Smooth muscle cell (in vitro differentiated cells): ENCODE measurements around the gene PDZD2. TPM values are rescaled to one million over a fixed set of nuclear protein-coding genes. Genes with fewer than 3 reads are reported as not detected.
A peak's percentile ranks its signal among the peaks of the same experiment; 100 is the strongest.

Experiments
- DNase-seq: peaks from one replicate; lab custom pipeline; 2025; ENCODE audit not compliant: unreplicated experiment; lab: John Stamatoyannopoulos, UW
- H2AFZ ChIP-seq: fragments of 200-600 bp; sonication (generic); 2 replicates; pipeline ENCODE4 v1.6.0; 2016; ENCODE audit warnings: antibody characterized with exemption, low read depth, mild to moderate bottlenecking
- H3F3A ChIP-seq: fragments of 200-600 bp; sonication (generic); 2 replicates; pipeline ENCODE4 v1.6.0; 2017; ENCODE audit warnings: antibody characterized with exemption, low read depth
- H3K27ac ChIP-seq: fragments of 200-600 bp; sonication (generic); 2 replicates; pipeline ENCODE4 v1.5.1; 2016; ENCODE audit warnings: low read depth, mild to moderate bottlenecking
- H3K27me3 ChIP-seq: fragments of 200-600 bp; sonication (generic); 2 replicates; pipeline ENCODE4 v1.6.1; 2016; ENCODE audit warnings: low read depth, mild to moderate bottlenecking
- H3K36me3 ChIP-seq: fragments of 200-600 bp; sonication (generic); 2 replicates; pipeline ENCODE4 v1.5.1; 2016; ENCODE audit warnings: low read depth
- H3K4me1 ChIP-seq: fragments of 200-600 bp; sonication (generic); 2 replicates; pipeline ENCODE4 v1.5.1; 2016; ENCODE audit warnings: low read depth
- H3K4me2 ChIP-seq: fragments of 200-600 bp; sonication (generic); 2 replicates; pipeline ENCODE4 v1.6.0; 2016; ENCODE audit warnings: mild to moderate bottlenecking
- H3K4me3 ChIP-seq: fragments of 200-600 bp; sonication (generic); 2 replicates; pipeline ENCODE4 v1.5.1; 2016; ENCODE audit warnings: mild to moderate bottlenecking
- H3K79me2 ChIP-seq: fragments of 200-600 bp; sonication (generic); 2 replicates; pipeline ENCODE4 v1.6.0; 2016; ENCODE audit warnings: low read depth, mild to moderate bottlenecking
- H3K9ac ChIP-seq: fragments of 200-600 bp; sonication (generic); 2 replicates; pipeline ENCODE4 v1.6.0; 2016; ENCODE audit warnings: low read depth
- H3K9me3 ChIP-seq: fragments of 200-600 bp; sonication (generic); replicated peaks from 2 replicates; pipeline ENCODE4 v1.5.1; 2016; ENCODE audit warnings: low read depth
- H4K20me1 ChIP-seq: fragments of 200-600 bp; sonication (generic); 2 replicates; pipeline ENCODE4 v1.6.0; 2016; ENCODE audit warnings: low read depth
- CTCF ChIP-seq: fragments of 200-600 bp; sonication (generic); IDR thresholded peaks from 2 replicates; pipeline ENCODE4 v1.5.1; 2017; ENCODE audit warnings: borderline replicate concordance, mild to moderate bottlenecking, antibody characterized with exemption; ENCODE audit not compliant: insufficient read depth, poor library complexity, severe bottlenecking
- WGBS: methylation state at CpG from one replicate; pipeline ENCODE4 v1.1.7; 2016; ENCODE audit warnings: low lambda C conversion rate; 5-methylcytosine and 5-hydroxymethylcytosine counted together
- polyA plus RNA-seq: library from polyadenylated mRNA; unstranded; fragments of >200 nt; fragmentation: Nextera tagmentation; extraction: Ambion mirVana; gene quantifications from 2 replicates; pipeline ENCODE4 v1.2.1, GENCODE V29; 2016
- total RNA-seq: library from RNA; depleted of rRNA; stranded (reverse); fragments of >200 nt; gene quantifications from 2 replicates; pipeline ENCODE4 v1.2.3, GENCODE V29; 2014

PDZD2 gene
- total and polyA plus RNA-seq, 2 experiments from 2014 or later: 3.2 to 4.1 TPM

- WGBS: 50% methylated on average over 4 of the region's 4 CpGs
Measured at GRCh38 chr5:31983851-31984250, 344.9 kb downstream of the PDZD2 start.

GRCh38 chr5:31984691-31985090 is 345.8 kb downstream of the PDZD2 start:
- Histone ChIP-seq H3K36me3 (no peaks in the 10 kb centered on the region), H3K4me1 (no peaks in the 10 kb centered on the region), H3K79me2 (no peaks in the 10 kb centered on the region), H3K27ac (no peak overlapping the region), H4K20me1 (no peaks in the 10 kb centered on the region), H3K27me3 (no peaks in the 10 kb centered on the region), H3K9me3 (no peaks in the 10 kb centered on the region), H3K4me3 (no peak overlapping the region), H2AFZ (no peak overlapping the region), H3K4me2 (no peak overlapping the region), H3K9ac (no peak overlapping the region), H3F3A (no peaks in the 10 kb centered on the region)
- 50% methylated on average over 1 of the region's 1 CpG for WGBS
- TF ChIP-seq CTCF: no peak
- DNase-seq: no peak

More at GRCh38 chr5:31983851-31984250, 344.9 kb downstream of the PDZD2 start:
- Histone ChIP-seq H2AFZ (no peak overlapping the region), H4K20me1 (no peaks in the 10 kb centered on the region), H3K4me2 (no peak overlapping the region), H3K4me1 (no peaks in the 10 kb centered on the region), H3K27me3 (no peaks in the 10 kb centered on the region), H3K9ac (no peak overlapping the region), H3K9me3 (no peaks in the 10 kb centered on the region), H3F3A (no peaks in the 10 kb centered on the region), H3K79me2 (no peaks in the 10 kb centered on the region), H3K4me3 (no peak overlapping the region), H3K27ac (no peak overlapping the region), H3K36me3 (no peaks in the 10 kb centered on the region)
- DNase-seq: no peak
- TF ChIP-seq CTCF: no peak

- peaks cover 5% of the 10 kb centered on the region for H3F3A ChIP-seq
- H3K9ac ChIP-seq: no peak overlapping the region
- no peak for TF ChIP-seq CTCF
- H3K4me2 ChIP-seq: no peak overlapping the region
- H4K20me1 ChIP-seq: no peaks in the 10 kb centered on the region
- H3K27ac ChIP-seq: no peak overlapping the region
- H3K79me2 ChIP-seq: no peaks in the 10 kb centered on the region
- no peaks in the 10 kb centered on the region for H3K36me3 ChIP-seq
- no peak overlapping the region for H3K4me3 ChIP-seq
- H2AFZ ChIP-seq: no peak overlapping the region
- WGBS: 87% methylated on average over 5 of the region's 5 CpGs
- peaks cover 6% of the 10 kb centered on the region for H3K4me1 ChIP-seq
- H3K9me3 ChIP-seq: no peaks in the 10 kb centered on the region
- no peak for DNase-seq
- no peaks in the 10 kb centered on the region for H3K27me3 ChIP-seq
Measured at GRCh38 chr5:31986101-31986500, 347.2 kb downstream of the PDZD2 start.

- no peaks in the 10 kb centered on the region for H4K20me1 ChIP-seq
- 81% methylated on average over 7 of the region's 7 CpGs for WGBS
- no peak for TF ChIP-seq CTCF
- H3K36me3 ChIP-seq: no peaks in the 10 kb centered on the region
- H3K4me3 ChIP-seq: no peak overlapping the region
- peaks cover 12% of the 10 kb centered on the region for H3F3A ChIP-seq
- no peaks in the 10 kb centered on the region for H3K9me3 ChIP-seq
- no peak overlapping the region for H3K9ac ChIP-seq
- no peaks in the 10 kb centered on the region for H3K27me3 ChIP-seq
- H3K4me2 ChIP-seq: peak overlapping the region; percentile 15
- H3K79me2 ChIP-seq: no peaks in the 10 kb centered on the region
- peaks cover 6% of the 10 kb centered on the region for H3K4me1 ChIP-seq
- no peak overlapping the region for H2AFZ ChIP-seq
- H3K27ac ChIP-seq: peak overlapping the region; percentile 28
- no peak for DNase-seq
Measured at GRCh38 chr5:31987985-31988710, 349.2 kb downstream of the PDZD2 start.
